ENCODE data around the gene DPH2.

DNA sequence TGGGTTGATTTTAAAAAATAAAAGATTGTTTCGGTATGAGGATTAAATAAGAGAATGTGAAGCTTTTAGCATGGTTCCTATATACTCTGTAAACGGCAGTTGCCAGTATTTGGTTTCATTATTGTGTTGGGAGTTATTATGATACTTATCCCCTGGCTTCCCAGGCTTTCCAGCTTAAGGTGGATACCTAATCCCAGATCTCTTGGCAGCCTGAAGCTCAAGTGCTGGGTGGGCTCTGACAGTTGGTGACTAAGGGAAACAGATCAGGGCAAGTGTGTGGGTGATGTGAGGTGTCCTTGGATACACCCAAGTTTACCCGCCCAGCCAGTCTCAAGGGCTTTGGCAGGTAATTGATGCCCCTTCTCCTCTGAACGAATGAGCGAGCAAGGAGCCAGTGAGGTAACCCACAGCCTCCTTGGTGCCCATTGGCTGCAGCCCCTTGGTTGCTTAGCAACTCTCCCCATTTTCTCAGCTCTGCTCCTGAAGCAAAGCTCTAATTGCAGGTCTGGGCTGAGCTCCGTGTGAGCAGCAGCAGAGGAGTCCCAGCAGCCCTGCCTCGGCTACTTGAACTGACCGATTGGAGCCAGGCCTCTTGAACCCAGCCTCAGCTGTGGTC is 17.0 kb upstream of the DPH2 start:
- TF ChIP-seq CTCF (IDR thresholded peaks at IDR 0.05; ENCODE audit: control extremely low read depth in 1 of 3, insufficient read depth in 1 of 3, low read depth in 1 of 3, low read length in 3 of 3) (no peak), SRF (IDR thresholded peaks at IDR 0.05; ENCODE audit: low read depth, low read length) (no peak), KDM1A (IDR thresholded peaks at IDR 0.05; ENCODE audit: borderline replicate concordance, low read length) (no peak), TCF12 (IDR thresholded peaks at IDR 0.05; ENCODE audit: low read depth, low read length) (no peak), POLR2A (IDR thresholded peaks at IDR 0.05; ENCODE audit: control extremely low read depth in 1 of 2, low read depth in 2 of 2, low read length in 2 of 2) (no peak), JUND (IDR thresholded peaks at IDR 0.05; ENCODE audit: low read length) (no peak), TAF1 (IDR thresholded peaks at IDR 0.05; ENCODE audit: low read depth, low read length) (0 out of 2 replicates have a peak, but pooled peaks have one; percentile 39)
- TF ChIP-seq, protein P1, sequence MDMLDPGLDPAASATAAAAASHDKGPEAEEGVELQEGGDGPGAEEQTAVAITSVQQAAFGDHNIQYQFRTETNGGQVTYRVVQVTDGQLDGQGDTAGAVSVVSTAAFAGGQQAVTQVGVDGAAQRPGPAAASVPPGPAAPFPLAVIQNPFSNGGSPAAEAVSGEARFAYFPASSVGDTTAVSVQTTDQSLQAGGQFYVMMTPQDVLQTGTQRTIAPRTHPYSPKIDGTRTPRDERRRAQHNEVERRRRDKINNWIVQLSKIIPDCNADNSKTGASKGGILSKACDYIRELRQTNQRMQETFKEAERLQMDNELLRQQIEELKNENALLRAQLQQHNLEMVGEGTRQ (IDR thresholded peaks at IDR 0.05; ENCODE audit: low read length), result no peak

Data from H1 (cell line).